Vagina (tissue), 2 donors: ENCODE results near the gene EVA1C.

Experiments used
- POLR2A ChIP-seq, 2 donors: fragments of 450-650 bp; IDR thresholded peaks; one replicate each; pipeline ENCODE4 v1.6.1; 2017; ENCODE audit warnings: antibody characterized with exemption in 2 of 2, mild to moderate bottlenecking in 2 of 2, moderate library complexity in 2 of 2
- TF ChIP-seq, protein P1 (sequence below), 3 experiments: fragments of 450-650 bp in 2 of 3; fragments of 200-600 bp in 1 of 3; sonication (generic) in 1 of 3; IDR thresholded peaks; one replicate each; pipeline ENCODE4 v1.5.1; 2017 to 2019; ENCODE audit warnings: antibody characterized with exemption in 3 of 3, mild to moderate bottlenecking in 2 of 3, moderate library complexity in 2 of 3

DNA sequence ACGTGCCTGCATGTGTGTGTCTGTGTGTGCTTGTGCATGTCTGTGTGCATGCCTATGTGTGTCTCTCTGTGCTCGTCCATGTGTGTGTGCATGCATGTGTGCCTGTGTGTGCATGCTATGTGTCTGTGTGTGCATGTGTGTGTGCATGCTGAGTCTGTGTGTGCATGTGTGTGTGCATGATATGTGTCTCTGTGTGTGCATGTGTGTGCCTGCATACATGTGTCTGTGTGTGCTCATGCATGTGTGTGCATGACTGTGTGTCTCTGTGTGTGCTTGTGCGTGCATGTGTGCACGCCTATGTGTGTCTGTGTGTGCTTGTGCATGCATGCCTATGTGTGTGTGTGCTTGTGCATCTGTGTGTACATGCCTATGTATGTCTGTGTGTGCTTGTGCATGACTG is 120.5 kb downstream of the EVA1C start:
- TF ChIP-seq, protein P1, sequence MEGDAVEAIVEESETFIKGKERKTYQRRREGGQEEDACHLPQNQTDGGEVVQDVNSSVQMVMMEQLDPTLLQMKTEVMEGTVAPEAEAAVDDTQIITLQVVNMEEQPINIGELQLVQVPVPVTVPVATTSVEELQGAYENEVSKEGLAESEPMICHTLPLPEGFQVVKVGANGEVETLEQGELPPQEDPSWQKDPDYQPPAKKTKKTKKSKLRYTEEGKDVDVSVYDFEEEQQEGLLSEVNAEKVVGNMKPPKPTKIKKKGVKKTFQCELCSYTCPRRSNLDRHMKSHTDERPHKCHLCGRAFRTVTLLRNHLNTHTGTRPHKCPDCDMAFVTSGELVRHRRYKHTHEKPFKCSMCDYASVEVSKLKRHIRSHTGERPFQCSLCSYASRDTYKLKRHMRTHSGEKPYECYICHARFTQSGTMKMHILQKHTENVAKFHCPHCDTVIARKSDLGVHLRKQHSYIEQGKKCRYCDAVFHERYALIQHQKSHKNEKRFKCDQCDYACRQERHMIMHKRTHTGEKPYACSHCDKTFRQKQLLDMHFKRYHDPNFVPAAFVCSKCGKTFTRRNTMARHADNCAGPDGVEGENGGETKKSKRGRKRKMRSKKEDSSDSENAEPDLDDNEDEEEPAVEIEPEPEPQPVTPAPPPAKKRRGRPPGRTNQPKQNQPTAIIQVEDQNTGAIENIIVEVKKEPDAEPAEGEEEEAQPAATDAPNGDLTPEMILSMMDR (IDR thresholded peaks at IDR 0.05), result no peak
- no peak for TF ChIP-seq POLR2A (IDR thresholded peaks at IDR 0.05)
